Naive thymus-derived CD8-positive, alpha-beta T cell (primary cell): ENCODE data around the gene UROD. TPM values are rescaled to one million over a fixed set of nuclear protein-coding genes. Genes with fewer than 3 reads are reported as not detected.
"Not testable (repeated sequence)": the region's sequence is repeated elsewhere in the genome, so short reads cannot be mapped to it uniquely, and the experiment has no call there.

Experiments used
- ATAC-seq, 2 donors: fragments of 150-1000 bp; cut with Tn5 transposase in 1 of 2; sonication (Bioruptor Pico), chemical (Tn5 transposase) in 1 of 2; 1 replicate in 1 of 2; 2 replicates in 1 of 2; pipeline ENCODE4 v1.10.0; 2021; ENCODE audit warnings: mild to moderate bottlenecking in 2 of 2, moderate library complexity in 2 of 2
- POLR2A ChIA-PET: fragments of 350-600 bp; sonication (Branson Sonifier 250); formaldehyde crosslinking; loops from one replicate; lab custom pipeline; 2021; ENCODE audit warnings: antibody characterized with exemption; lab: Charles Lee
- DNase-seq, 10 donors: peaks; one replicate each; pipeline versions ENCODE4 v3.0.0 to v3.0.0-alpha.2; 2020 to 2022
- H3K27ac Mint-ChIP-seq, 10 donors: one replicate each; pipeline ENCODE4 v1.8.0; 2020 to 2022; ENCODE audit warnings: mild to moderate bottlenecking in 10 of 10, mixed read lengths in 10 of 10, moderate library complexity in 4 of 10, inconsistent platforms in 1 of 10
- H3K27me3 Mint-ChIP-seq, 5 donors: one replicate each; pipeline ENCODE4 v1.8.0; 2021 to 2022; ENCODE audit warnings: mixed read lengths in 5 of 5
- H3K36me3 Mint-ChIP-seq, 3 donors: one replicate each; pipeline ENCODE4 v1.8.0; 2020 to 2022; ENCODE audit warnings: mixed read lengths in 3 of 3, mild to moderate bottlenecking in 2 of 3, inconsistent platforms in 1 of 3
- H3K4me1 Mint-ChIP-seq, 4 donors: one replicate each; pipeline ENCODE4 v1.8.0; 2021 to 2022; ENCODE audit warnings: mixed read lengths in 4 of 4
- H3K4me3 Mint-ChIP-seq, 10 donors: one replicate each; pipeline ENCODE4 v1.8.0; 2020 to 2022; ENCODE audit warnings: mild to moderate bottlenecking in 10 of 10, mixed read lengths in 10 of 10, moderate library complexity in 6 of 10, inconsistent platforms in 1 of 10
- H3K9me3 Mint-ChIP-seq, 9 donors: one replicate each; pipeline ENCODE4 v1.8.0; 2020 to 2022; ENCODE audit warnings: mixed read lengths in 9 of 9, mild to moderate bottlenecking in 3 of 9, inconsistent platforms in 1 of 9, moderate library complexity in 1 of 9
- polyA plus RNA-seq, 3 donors: library from polyadenylated mRNA; unstranded; fragments of 300-500 nt; fragmentation: Illumina TruSeq; gene quantifications; one replicate each; pipeline ENCODE4 v1.2.3, GENCODE V29; 2021
- total RNA-seq, 8 experiments: library from RNA in 2 of 8; stranded (reverse) in 2 of 8; gene quantifications; one replicate each; pipeline ENCODE4 v1.2.3 and lab custom pipeline; 2021 to 2026

The UROD gene
- total RNA-seq (10 to 100 TPM; 74.9 to 78.8 TPM), polyA plus RNA-seq (10 to 100 TPM; 71.6 to 80.9 (median 74.9) TPM), total RNA-seq (lab: John Stamatoyannopoulos, UW) (26.4 to 75.7 (median 52.5) reads per million in 6 experiments)

GRCh38 chr1:45011837-45012638, at the start of gene UROD:
UROD (plus strand) TSS chr1:45012254; CDS start chr1:45012266, 12 bp downstream.
- POLR2A ChIA-PET: interaction anchor here (0.5 to 6.2 kb wide), 26 partner anchors 25 to 1268 kb away, joined by 3 to 112 read pairs (median 7); partner anchors contain the start of genes BTBD19, CCDC163, EIF2B3 and MMACHC
- H3K27me3 Mint-ChIP-seq: no peaks in the 10 kb centered on the region
- H3K4me1 Mint-ChIP-seq: peaks cover 21 to 56% (median 49%) of the 10 kb centered on the region in 4 donors
- no peaks in the 10 kb centered on the region for H3K9me3 Mint-ChIP-seq
- H3K27ac Mint-ChIP-seq: peak within 1 kb of the TSS; percentile 87 to 99 (median 95)
- DNase-seq: peak; percentile 75 to 95 (median 88)
- H3K36me3 Mint-ChIP-seq: peaks cover 0 to 36% (median 0%) of the 10 kb centered on the region in 3 donors
- ATAC-seq: peak; percentile 75 to 83
- H3K4me3 Mint-ChIP-seq: peak within 1 kb of the TSS; percentile 81 to 97 (median 93)

GRCh38 chr1:44962729-44963128, 49.3 kb upstream of the UROD start:
- DNase-seq: no peak
- ATAC-seq: no peak
- peaks cover 0 to 2% (median 0%) of the 10 kb centered on the region in 4 donors for H3K4me1 Mint-ChIP-seq
- H3K9me3 Mint-ChIP-seq: no peaks in the 10 kb centered on the region
- POLR2A ChIA-PET: no interaction called here
- peaks cover 0 to 43% (median 10%) of the 10 kb centered on the region in 3 donors for H3K36me3 Mint-ChIP-seq
- H3K4me3 Mint-ChIP-seq: no peak overlapping the region
- H3K27me3 Mint-ChIP-seq: no peaks in the 10 kb centered on the region
- peak overlapping the region in 1 of 10 donors; percentile 27 for H3K27ac Mint-ChIP-seq

GRCh38 chr1:44964396-44964795, 47.7 kb upstream of the UROD start:
- Mint-ChIP-seq H3K36me3 (peaks cover 0 to 40% (median 11%) of the 10 kb centered on the region in 3 donors), H3K4me3 (no peak overlapping the region), H3K27me3 (no peaks in the 10 kb centered on the region), H3K9me3 (no peaks in the 10 kb centered on the region), H3K4me1 (peaks cover 0 to 2% (median 0%) of the 10 kb centered on the region in 4 donors), H3K27ac (peak overlapping the region in 1 of 10 donors; percentile 11)
- DNase-seq (no peak), ATAC-seq (no peak)
- POLR2A ChIA-PET: no interaction called here

- peak overlapping the region in 3 of 10 donors; percentile 4 to 39 (median 35) for H3K27ac Mint-ChIP-seq
- H3K27me3 Mint-ChIP-seq: no peaks in the 10 kb centered on the region
- H3K4me1 Mint-ChIP-seq: peaks cover 5 to 12% (median 7%) of the 10 kb centered on the region in 4 donors
- DNase-seq (no peak), ATAC-seq (no peak)
- H3K9me3 Mint-ChIP-seq: no peaks in the 10 kb centered on the region
- POLR2A ChIA-PET: interaction anchor here (0.5 kb wide), 1 partner anchor 176 kb away, joined by 4 read pairs; no protein-coding TSS in a partner anchor
- no peak overlapping the region for H3K4me3 Mint-ChIP-seq
- peaks cover 0 to 68% (median 8%) of the 10 kb centered on the region in 3 donors for H3K36me3 Mint-ChIP-seq
Measured at GRCh38 chr1:44970317-44970716, 41.7 kb upstream of the UROD start.

GRCh38 chr1:44973645-44974044, 38.4 kb upstream of the UROD start:
- DNase-seq (no peak), ATAC-seq (no peak)
- no peaks in the 10 kb centered on the region for H3K9me3 Mint-ChIP-seq
- POLR2A ChIA-PET: interaction anchor here (0.7 kb wide), 2 partner anchors 144 to 505 kb away, joined by 3 read pairs; no protein-coding TSS in a partner anchor
- H3K27ac Mint-ChIP-seq: peak overlapping the region in 2 of 10 donors; percentile 7 to 46
- peaks cover 18 to 83% (median 28%) of the 10 kb centered on the region in 3 donors for H3K36me3 Mint-ChIP-seq
- peak overlapping the region in 1 of 10 donors; percentile 41 for H3K4me3 Mint-ChIP-seq
- H3K4me1 Mint-ChIP-seq: peaks cover 5 to 12% (median 8%) of the 10 kb centered on the region in 4 donors
- H3K27me3 Mint-ChIP-seq: no peaks in the 10 kb centered on the region

GRCh38 chr1:44976252-44976651, 35.8 kb upstream of the UROD start:
- Mint-ChIP-seq H3K27me3 (no peaks in the 10 kb centered on the region), H3K9me3 (no peaks in the 10 kb centered on the region), H3K36me3 (peaks cover 18 to 87% (median 32%) of the 10 kb centered on the region in 3 donors), H3K27ac (peak overlapping the region in 1 of 10 donors; percentile 28), H3K4me1 (peaks cover 4 to 10% (median 6%) of the 10 kb centered on the region in 4 donors), H3K4me3 (no peak overlapping the region)
- POLR2A ChIA-PET: interaction anchor here (0.6 kb wide), 1 partner anchor 518 kb away, joined by 4 read pairs; no protein-coding TSS in a partner anchor
- ATAC-seq: no peak
- no peak for DNase-seq

- Mint-ChIP-seq H3K36me3 (peaks cover 18 to 83% (median 32%) of the 10 kb centered on the region in 3 donors), H3K4me1 (peaks cover 4 to 13% (median 7%) of the 10 kb centered on the region in 4 donors)
- H3K4me3 Mint-ChIP-seq, POLR2A ChIA-PET, DNase-seq, H3K27me3 Mint-ChIP-seq, ATAC-seq, H3K27ac Mint-ChIP-seq, H3K9me3 Mint-ChIP-seq: not testable (repeated sequence)
Measured at GRCh38 chr1:44977372-44977771, 34.7 kb upstream of the UROD start.

GRCh38 chr1:44985747-44986359, 26.2 kb upstream of the UROD start:
- Mint-ChIP-seq H3K27ac (peak overlapping the region in 9 of 10 donors; percentile 88 to 97 (median 94)), H3K4me1 (peaks cover 9 to 27% (median 23%) of the 10 kb centered on the region in 4 donors), H3K27me3 (no peaks in the 10 kb centered on the region), H3K4me3 (peak overlapping the region; percentile 94 to 100 (median 99)), H3K9me3 (no peaks in the 10 kb centered on the region), H3K36me3 (peaks cover 0 to 10% (median 2%) of the 10 kb centered on the region in 3 donors)
- POLR2A ChIA-PET: interaction anchor here (0.6 to 3.9 kb wide), 20 partner anchors 26 to 701 kb away, joined by 3 to 51 read pairs (median 4); partner anchors contain the start of genes BEST4, HECTD3, MMACHC and MUTYH
- DNase-seq (no peak), ATAC-seq (no peak)

GRCh38 chr1:44988531-44989156, 23.4 kb upstream of the UROD start:
- Mint-ChIP-seq H3K27me3 (no peaks in the 10 kb centered on the region), H3K9me3 (no peaks in the 10 kb centered on the region), H3K27ac (no peak overlapping the region), H3K36me3 (peaks cover 0 to 2% (median 0%) of the 10 kb centered on the region in 3 donors), H3K4me1 (peaks cover 9 to 25% (median 19%) of the 10 kb centered on the region in 4 donors), H3K4me3 (peak overlapping the region in 6 of 10 donors; percentile 23 to 72 (median 36))
- no peak for DNase-seq
- POLR2A ChIA-PET: interaction anchor here (1.4 to 3.9 kb wide), 3 partner anchors 22 to 213 kb away, joined by 5 to 51 read pairs (median 11); partner anchors contain the start of genes HECTD3, RPS8 and UROD
- ATAC-seq: no peak

- Mint-ChIP-seq H3K4me1 (no peaks in the 10 kb centered on the region), H3K9me3 (no peaks in the 10 kb centered on the region), H3K27ac (no peak overlapping the region), H3K36me3 (no peaks in the 10 kb centered on the region), H3K27me3 (no peaks in the 10 kb centered on the region), H3K4me3 (no peak overlapping the region)
- POLR2A ChIA-PET: no interaction called here
- ATAC-seq: no peak
- DNase-seq: no peak
Measured at GRCh38 chr1:44994309-44994898, 17.6 kb upstream of the UROD start.

GRCh38 chr1:44995467-44996238, 16.4 kb upstream of the UROD start:
- ATAC-seq (no peak), DNase-seq (no peak)
- POLR2A ChIA-PET: no interaction called here
- Mint-ChIP-seq H3K4me1 (peaks cover 0 to 4% (median 3%) of the 10 kb centered on the region in 4 donors), H3K27me3 (no peaks in the 10 kb centered on the region), H3K27ac (no peak overlapping the region), H3K36me3 (no peaks in the 10 kb centered on the region), H3K9me3 (no peaks in the 10 kb centered on the region), H3K4me3 (no peak overlapping the region)
